ENCODE measurements around the gene EXOC4. TPM values are rescaled to one million over a fixed set of nuclear protein-coding genes. Genes with fewer than 3 reads are reported as not detected.

The EXOC4 gene
- total RNA-seq, 1 experiment from 2014 or later = 71.0 TPM

- intact Hi-C loops (cut with micrococcal nuclease; ENCODE audit: unreplicated experiment) (no loop called here), in situ Hi-C loops (cut with HindIII; ENCODE audit: low pct_unique_long_range_greater_than_20kb, low sequenced_read_pairs) (no loop called here)
- CTCF ChIA-PET = no interaction called here
- H3K9me3 ChIP-seq (ENCODE audit: control insufficient read depth, insufficient read depth, low read depth, low read length) = no peaks in the 10 kb centered on the region
- DNase-seq (ENCODE audit: low read depth, low spot score) (no peak), ATAC-seq (no peak)
- H3K27ac ChIP-seq (ENCODE audit: low read length) = no peak overlapping the region
- BruUV-seq (replicated peaks) = no TSS peak
- no peak for TF ChIP-seq SIN3A (IDR thresholded peaks at IDR 0.05; ENCODE audit: borderline replicate concordance, insufficient read depth, low read depth, low read length)
- no peak for TF ChIP-seq POLR2AphosphoS5 (IDR thresholded peaks at IDR 0.05; ENCODE audit: low read depth, low read length)
- TF ChIP-seq TCF7L2 (IDR thresholded peaks at IDR 0.05; ENCODE audit: low read depth, low read length) = no peak
- TF ChIP-seq, protein P1, sequence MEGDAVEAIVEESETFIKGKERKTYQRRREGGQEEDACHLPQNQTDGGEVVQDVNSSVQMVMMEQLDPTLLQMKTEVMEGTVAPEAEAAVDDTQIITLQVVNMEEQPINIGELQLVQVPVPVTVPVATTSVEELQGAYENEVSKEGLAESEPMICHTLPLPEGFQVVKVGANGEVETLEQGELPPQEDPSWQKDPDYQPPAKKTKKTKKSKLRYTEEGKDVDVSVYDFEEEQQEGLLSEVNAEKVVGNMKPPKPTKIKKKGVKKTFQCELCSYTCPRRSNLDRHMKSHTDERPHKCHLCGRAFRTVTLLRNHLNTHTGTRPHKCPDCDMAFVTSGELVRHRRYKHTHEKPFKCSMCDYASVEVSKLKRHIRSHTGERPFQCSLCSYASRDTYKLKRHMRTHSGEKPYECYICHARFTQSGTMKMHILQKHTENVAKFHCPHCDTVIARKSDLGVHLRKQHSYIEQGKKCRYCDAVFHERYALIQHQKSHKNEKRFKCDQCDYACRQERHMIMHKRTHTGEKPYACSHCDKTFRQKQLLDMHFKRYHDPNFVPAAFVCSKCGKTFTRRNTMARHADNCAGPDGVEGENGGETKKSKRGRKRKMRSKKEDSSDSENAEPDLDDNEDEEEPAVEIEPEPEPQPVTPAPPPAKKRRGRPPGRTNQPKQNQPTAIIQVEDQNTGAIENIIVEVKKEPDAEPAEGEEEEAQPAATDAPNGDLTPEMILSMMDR (IDR thresholded peaks at IDR 0.05) = no peak
- TF ChIP-seq, protein P2, sequence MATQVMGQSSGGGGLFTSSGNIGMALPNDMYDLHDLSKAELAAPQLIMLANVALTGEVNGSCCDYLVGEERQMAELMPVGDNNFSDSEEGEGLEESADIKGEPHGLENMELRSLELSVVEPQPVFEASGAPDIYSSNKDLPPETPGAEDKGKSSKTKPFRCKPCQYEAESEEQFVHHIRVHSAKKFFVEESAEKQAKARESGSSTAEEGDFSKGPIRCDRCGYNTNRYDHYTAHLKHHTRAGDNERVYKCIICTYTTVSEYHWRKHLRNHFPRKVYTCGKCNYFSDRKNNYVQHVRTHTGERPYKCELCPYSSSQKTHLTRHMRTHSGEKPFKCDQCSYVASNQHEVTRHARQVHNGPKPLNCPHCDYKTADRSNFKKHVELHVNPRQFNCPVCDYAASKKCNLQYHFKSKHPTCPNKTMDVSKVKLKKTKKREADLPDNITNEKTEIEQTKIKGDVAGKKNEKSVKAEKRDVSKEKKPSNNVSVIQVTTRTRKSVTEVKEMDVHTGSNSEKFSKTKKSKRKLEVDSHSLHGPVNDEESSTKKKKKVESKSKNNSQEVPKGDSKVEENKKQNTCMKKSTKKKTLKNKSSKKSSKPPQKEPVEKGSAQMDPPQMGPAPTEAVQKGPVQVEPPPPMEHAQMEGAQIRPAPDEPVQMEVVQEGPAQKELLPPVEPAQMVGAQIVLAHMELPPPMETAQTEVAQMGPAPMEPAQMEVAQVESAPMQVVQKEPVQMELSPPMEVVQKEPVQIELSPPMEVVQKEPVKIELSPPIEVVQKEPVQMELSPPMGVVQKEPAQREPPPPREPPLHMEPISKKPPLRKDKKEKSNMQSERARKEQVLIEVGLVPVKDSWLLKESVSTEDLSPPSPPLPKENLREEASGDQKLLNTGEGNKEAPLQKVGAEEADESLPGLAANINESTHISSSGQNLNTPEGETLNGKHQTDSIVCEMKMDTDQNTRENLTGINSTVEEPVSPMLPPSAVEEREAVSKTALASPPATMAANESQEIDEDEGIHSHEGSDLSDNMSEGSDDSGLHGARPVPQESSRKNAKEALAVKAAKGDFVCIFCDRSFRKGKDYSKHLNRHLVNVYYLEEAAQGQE (IDR thresholded peaks at IDR 0.05; ENCODE audit: insufficient read depth in 1 of 2, low read depth in 2 of 2, low read length in 1 of 2) = no peak
- POLR2A ChIA-PET = no interaction called here
- H3K4me3 ChIP-seq (ENCODE audit: low read depth in 2 of 2, low read length in 2 of 2) = no peak overlapping the region
- no peaks in the 10 kb centered on the region for H3K36me3 ChIP-seq (ENCODE audit: control insufficient read depth, insufficient read depth, low read length)
- no peaks in the 10 kb centered on the region for H3K27me3 ChIP-seq (ENCODE audit: control insufficient read depth, insufficient read depth, low read length)
- no peaks in the 10 kb centered on the region for H3K4me1 ChIP-seq (ENCODE audit: control insufficient read depth, insufficient read depth, low read length)
Observed at GRCh38 chr7:133367561-133367960, 114.7 kb downstream of the EXOC4 start.

- in situ Hi-C loops (cut with HindIII; ENCODE audit: low pct_unique_long_range_greater_than_20kb, low sequenced_read_pairs) (no loop called here), intact Hi-C loops (cut with micrococcal nuclease; ENCODE audit: unreplicated experiment) (no loop called here)
- DNase-seq (ENCODE audit: low read depth, low spot score) (no peak), ATAC-seq (no peak)
- H3K27me3 ChIP-seq (ENCODE audit: control insufficient read depth, insufficient read depth, low read length) = no peaks in the 10 kb centered on the region
- H3K27ac ChIP-seq (ENCODE audit: low read length) = no peak overlapping the region
- ChIA-PET CTCF (no interaction called here), POLR2A (no interaction called here)
- no peaks in the 10 kb centered on the region for H3K4me1 ChIP-seq (ENCODE audit: control insufficient read depth, insufficient read depth, low read length)
- H3K9me3 ChIP-seq (ENCODE audit: control insufficient read depth, insufficient read depth, low read depth, low read length) = no peaks in the 10 kb centered on the region
- H3K4me3 ChIP-seq (ENCODE audit: low read depth in 2 of 2, low read length in 2 of 2) = no peak overlapping the region
- no TSS peak for BruUV-seq (replicated peaks)
- TF ChIP-seq, protein P2 (IDR thresholded peaks at IDR 0.05; ENCODE audit: insufficient read depth in 1 of 2, low read depth in 2 of 2, low read length in 1 of 2) = no peak
- TF ChIP-seq SIN3A (IDR thresholded peaks at IDR 0.05; ENCODE audit: borderline replicate concordance, insufficient read depth, low read depth, low read length) = no peak
- TF ChIP-seq TCF7L2 (IDR thresholded peaks at IDR 0.05; ENCODE audit: low read depth, low read length) = no peak
- no peak for TF ChIP-seq POLR2AphosphoS5 (IDR thresholded peaks at IDR 0.05; ENCODE audit: low read depth, low read length)
- TF ChIP-seq, protein P1 (IDR thresholded peaks at IDR 0.05) = no peak
- H3K36me3 ChIP-seq (ENCODE audit: control insufficient read depth, insufficient read depth, low read length) = no peaks in the 10 kb centered on the region
Observed at GRCh38 chr7:133369130-133369529, 116.3 kb downstream of the EXOC4 start.

Measured in Panc1 (cell line).